ENCODE results near the gene IL1RL1.

DNA sequence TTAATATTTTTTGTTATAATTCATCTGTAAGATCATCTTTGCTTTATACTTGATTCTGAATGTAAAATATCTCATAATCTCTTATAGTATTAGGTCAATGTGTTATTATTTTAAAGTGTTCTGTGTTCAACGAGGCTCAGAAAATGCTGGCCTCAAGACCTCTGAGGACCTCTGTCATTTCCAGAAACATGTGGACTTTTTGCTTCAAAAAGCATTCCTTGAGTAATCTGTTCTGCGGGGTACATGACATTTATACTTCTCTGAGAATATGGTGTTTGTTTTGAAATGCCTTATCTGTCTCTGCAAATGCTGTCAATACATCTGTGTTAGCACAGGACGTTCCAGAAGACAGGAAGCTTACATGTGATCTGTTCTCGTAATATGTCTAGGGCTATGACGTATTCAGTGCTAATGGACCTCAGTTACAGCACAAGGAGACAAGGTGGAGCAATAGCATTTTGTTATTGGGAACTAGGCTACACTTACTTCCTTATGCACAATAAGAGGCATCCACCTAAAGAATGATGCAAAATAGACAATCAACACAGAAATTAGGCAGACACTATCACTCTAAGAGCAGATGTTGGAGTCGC, 37.6 kb upstream of the IL1RL1 start:
- TF ChIP-seq TAF1 (IDR thresholded peaks at IDR 0.05; ENCODE audit: borderline replicate concordance, low read depth, low read length): no peak
- no peak for TF ChIP-seq POLR2A (IDR thresholded peaks at IDR 0.05; ENCODE audit: low read depth, low read length)
